Neural crest cell (in vitro differentiated cells): ENCODE data around the gene BRMS1. TPM values are rescaled to one million over a fixed set of nuclear protein-coding genes. Genes with fewer than 3 reads are reported as not detected.
A peak's percentile ranks its signal among the peaks of the same experiment; 100 is the strongest.

Experiments
- DNase-seq: peaks from one replicate; pipeline ENCODE4 v3.0.0; 2021; ENCODE audit warnings: low read depth, mixed read lengths, low spot score
- H3K27ac Mint-ChIP-seq: one replicate; pipeline ENCODE4 v1.8.0; 2021; ENCODE audit warnings: mild to moderate bottlenecking, mixed read lengths; ENCODE audit not compliant: unreplicated experiment
- H3K27me3 Mint-ChIP-seq: 2 replicates; pipeline ENCODE4 v1.8.0; 2021; ENCODE audit warnings: low read depth, mild to moderate bottlenecking, mixed read lengths
- H3K36me3 Mint-ChIP-seq: 2 replicates; pipeline ENCODE4 v1.8.0; 2021; ENCODE audit warnings: low read depth, mild to moderate bottlenecking, mixed read lengths
- H3K4me1 Mint-ChIP-seq: 2 replicates; pipeline ENCODE4 v1.8.0; 2021; ENCODE audit warnings: mixed read lengths
- H3K4me3 Mint-ChIP-seq: one replicate; pipeline ENCODE4 v1.8.0; 2021; ENCODE audit warnings: mild to moderate bottlenecking, mixed read lengths
- H3K9me3 Mint-ChIP-seq: 2 replicates; pipeline ENCODE4 v1.8.0; 2021; ENCODE audit warnings: mixed read lengths
- total RNA-seq: library from RNA; stranded (reverse); gene quantifications from 2 replicates; pipeline ENCODE4 v1.2.1, GENCODE V29; 2021
- TF ChIP-seq, protein P1 (sequence below): fragments of 200-600 bp; sonication (generic); conservative IDR thresholded peaks from 2 replicates; pipeline ENCODE4 v1.5.0; 2021; ENCODE audit warnings: antibody characterized with exemption, mild to moderate bottlenecking

The BRMS1 gene
- total RNA-seq, 1 donor from 2014 or later: 40.2 TPM

DNA sequence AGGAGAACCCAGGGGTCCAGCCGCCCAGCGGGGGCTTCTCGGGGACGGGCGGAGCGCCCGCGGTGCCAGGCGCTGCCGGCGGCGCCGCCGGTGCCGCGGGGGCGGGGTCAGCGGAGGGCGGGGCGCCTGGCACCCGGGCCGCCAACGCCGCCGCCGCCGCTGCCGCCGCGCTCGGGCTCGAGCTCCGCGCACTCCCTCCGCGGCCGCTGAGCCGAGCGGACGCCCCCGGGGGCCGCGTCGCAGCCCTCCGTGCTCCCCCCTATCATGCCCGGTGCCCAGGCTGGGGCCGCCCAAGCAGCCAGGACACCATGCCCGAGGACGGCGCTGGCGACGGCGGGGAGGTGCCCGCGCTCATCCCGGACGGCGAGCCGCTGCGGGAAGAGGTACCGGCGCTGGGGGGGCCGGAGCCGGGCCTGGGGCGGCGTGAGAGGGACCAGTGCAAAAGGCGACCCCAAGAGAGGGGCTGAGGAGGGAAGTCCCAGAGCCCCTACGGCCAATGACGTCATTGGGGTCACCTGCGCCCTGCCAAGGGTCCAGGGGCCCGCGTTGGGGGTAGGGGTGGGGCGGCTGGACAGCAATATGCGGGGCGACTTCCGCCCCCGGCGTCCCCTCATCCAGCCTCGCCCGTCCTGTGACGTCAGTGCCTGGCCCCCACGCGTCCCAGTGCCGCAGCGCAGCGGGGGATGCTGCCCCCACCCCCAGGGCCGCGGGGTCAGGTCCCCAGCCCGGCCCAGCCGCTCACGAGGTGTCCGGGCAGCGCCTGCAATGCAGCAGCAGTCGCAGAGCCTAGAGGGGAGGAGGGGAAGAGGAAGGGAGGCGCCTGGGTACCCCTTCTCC lies 53.0 kb downstream of the BRMS1 start, which contains the start of gene TMEM151A:
TMEM151A (plus strand) TSS at position 189 of the 837 bp plus-strand sequence; CDS start at position 309, 120 bp downstream.
- TF ChIP-seq, protein P1, sequence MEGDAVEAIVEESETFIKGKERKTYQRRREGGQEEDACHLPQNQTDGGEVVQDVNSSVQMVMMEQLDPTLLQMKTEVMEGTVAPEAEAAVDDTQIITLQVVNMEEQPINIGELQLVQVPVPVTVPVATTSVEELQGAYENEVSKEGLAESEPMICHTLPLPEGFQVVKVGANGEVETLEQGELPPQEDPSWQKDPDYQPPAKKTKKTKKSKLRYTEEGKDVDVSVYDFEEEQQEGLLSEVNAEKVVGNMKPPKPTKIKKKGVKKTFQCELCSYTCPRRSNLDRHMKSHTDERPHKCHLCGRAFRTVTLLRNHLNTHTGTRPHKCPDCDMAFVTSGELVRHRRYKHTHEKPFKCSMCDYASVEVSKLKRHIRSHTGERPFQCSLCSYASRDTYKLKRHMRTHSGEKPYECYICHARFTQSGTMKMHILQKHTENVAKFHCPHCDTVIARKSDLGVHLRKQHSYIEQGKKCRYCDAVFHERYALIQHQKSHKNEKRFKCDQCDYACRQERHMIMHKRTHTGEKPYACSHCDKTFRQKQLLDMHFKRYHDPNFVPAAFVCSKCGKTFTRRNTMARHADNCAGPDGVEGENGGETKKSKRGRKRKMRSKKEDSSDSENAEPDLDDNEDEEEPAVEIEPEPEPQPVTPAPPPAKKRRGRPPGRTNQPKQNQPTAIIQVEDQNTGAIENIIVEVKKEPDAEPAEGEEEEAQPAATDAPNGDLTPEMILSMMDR: no peak
- Mint-ChIP-seq H3K27me3 (peaks cover 53% of the 10 kb centered on the region), H3K4me1 (peaks cover 33% of the 10 kb centered on the region), H3K9me3 (no peaks in the 10 kb centered on the region), H3K27ac (no peak within 1 kb of the TSS), H3K4me3 (peak within 1 kb of the TSS; percentile 90), H3K36me3 (no peaks in the 10 kb centered on the region)
- DNase-seq: no peak

DNA sequence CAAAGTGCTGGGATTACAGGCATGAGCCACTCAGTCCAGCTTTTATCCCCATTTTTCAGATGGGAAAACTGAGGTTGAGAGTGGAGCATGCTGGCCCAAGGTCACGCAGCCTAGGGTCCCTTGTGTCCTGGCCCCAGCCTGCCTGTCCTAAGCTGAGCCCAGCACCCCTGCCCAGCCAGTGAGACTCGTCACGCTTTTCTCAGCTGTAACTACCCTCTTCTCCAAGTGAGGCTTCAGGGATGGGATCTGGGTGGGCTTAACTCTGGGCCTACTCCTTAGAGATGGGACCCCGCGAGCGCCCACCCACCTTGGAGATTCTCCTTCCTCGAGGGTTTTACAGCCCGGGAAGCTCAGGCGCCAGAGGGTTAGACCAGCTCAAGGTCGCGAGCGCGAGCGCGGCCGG lies 53.6 kb downstream of the BRMS1 start:
- peaks cover 33% of the 10 kb centered on the region for H3K4me1 Mint-ChIP-seq
- H3K27me3 Mint-ChIP-seq: peaks cover 50% of the 10 kb centered on the region
- H3K4me3 Mint-ChIP-seq: peak overlapping the region; percentile 90
- no peaks in the 10 kb centered on the region for H3K36me3 Mint-ChIP-seq
- no peaks in the 10 kb centered on the region for H3K9me3 Mint-ChIP-seq
- DNase-seq: no peak
- TF ChIP-seq, protein P1: no peak
- no peak overlapping the region for H3K27ac Mint-ChIP-seq

DNA sequence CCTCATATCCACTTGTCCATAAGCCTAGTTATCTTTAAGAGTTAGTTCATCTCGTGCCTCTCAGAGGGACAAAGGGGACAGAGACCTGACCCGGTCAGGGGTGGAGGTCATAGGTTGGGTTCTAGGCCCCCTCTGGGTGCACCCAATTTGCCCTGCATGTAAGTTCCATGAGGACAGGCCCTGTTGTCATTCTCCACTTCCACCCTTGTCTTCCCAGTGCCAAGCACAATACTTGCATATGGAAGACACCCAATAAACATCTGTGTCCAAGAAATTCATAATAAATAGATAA lies 54.6 kb downstream of the BRMS1 start:
- Mint-ChIP-seq H3K9me3 (no peaks in the 10 kb centered on the region), H3K4me3 (peak overlapping the region; percentile 90), H3K27me3 (peaks cover 47% of the 10 kb centered on the region), H3K36me3 (no peaks in the 10 kb centered on the region), H3K27ac (no peak overlapping the region), H3K4me1 (peaks cover 33% of the 10 kb centered on the region)
- no peak for DNase-seq
- TF ChIP-seq, protein P1: no peak

DNA sequence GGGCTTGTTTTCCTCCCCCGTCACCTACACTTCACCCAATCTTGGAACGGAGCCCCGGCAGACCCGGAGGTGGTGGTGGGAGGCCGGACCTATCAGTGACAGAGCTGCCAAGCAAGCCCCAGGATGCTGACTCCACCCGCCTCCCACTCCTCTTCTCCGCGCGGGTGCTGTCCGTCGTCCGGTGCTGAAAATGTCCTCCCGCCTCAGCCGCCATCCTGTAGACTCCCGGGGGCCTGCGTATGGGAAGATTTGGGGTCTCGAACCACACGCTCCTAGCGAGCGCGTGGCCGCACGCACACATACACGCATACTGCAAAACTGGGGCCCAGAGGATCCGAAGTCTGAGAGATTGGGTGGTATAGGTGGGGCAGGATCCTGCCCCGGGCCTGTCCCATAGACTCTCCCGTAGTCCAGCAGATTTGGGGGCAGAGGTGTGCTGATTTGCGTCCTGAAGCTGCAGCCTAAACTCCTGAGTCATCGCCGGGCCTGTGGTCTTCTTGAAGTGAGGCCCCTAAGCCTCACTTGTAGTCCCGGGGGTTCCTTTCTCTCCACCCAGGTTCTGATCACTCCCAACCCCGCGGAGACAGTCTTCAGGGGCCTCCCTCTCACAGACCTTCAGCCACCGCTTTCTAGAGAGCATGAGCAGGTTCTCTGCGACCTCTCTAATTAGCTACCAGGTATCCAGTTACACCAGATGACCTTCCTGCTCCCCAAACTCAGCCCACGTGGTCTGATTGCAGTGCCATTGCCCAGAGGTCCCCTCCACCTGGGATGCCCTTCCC lies 55.2 kb downstream of the BRMS1 start:
- DNase-seq: peak; percentile 76
- Mint-ChIP-seq H3K27me3 (peaks cover 47% of the 10 kb centered on the region), H3K4me1 (peaks cover 33% of the 10 kb centered on the region), H3K27ac (peak overlapping the region; percentile 83), H3K9me3 (no peaks in the 10 kb centered on the region), H3K4me3 (peak overlapping the region; percentile 90), H3K36me3 (no peaks in the 10 kb centered on the region)
- TF ChIP-seq, protein P1: no peak

DNA sequence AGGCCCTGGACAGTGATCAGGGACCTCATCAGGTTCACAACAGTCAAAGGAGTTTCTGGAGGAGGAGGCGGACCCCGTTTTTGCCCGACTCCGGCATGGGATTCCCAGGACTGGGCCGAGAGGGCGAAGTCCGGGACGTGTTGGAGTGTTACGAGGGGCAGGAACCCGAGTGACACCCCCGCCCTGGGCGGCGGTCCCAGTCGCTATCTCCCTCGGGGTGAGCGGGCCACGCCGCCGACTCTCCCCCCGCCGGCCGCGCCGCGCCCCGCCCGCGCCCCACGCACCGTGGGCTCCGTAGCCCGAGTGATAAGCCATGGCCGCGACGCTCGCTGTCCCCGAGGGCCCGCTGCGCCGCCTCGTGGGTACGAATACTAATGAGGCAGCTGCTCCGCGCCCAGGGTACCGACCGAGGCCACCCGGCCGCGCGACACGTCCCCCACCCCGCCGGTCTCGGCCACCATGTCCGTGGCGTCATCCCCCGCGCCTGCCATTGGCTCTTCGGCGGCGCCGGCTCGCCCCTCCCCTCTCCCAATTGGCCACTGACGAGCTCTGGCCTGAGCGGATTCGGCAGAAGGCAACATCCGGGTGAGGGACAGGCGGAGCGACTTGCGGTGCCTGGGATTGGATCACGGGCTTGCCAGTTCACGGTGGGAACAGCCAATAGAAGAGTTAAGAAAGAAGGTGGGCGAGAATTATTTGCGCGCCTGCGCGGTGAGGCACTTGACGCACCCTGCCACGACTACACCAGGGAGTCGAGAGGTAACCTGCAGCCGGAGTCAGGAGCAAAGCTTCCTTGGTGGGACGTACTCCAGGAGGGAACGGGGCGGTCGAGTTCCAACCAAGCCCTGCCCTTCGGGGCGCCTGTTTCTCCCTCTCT lies 56.0 kb downstream of the BRMS1 start, which contains the start of gene YIF1A:
YIF1A (minus strand) TSS at position 473 of the 877 bp plus-strand sequence; CDS start at position 315, 158 bp downstream.
- H3K27ac Mint-ChIP-seq: peak within 1 kb of the TSS; percentile 95
- no peaks in the 10 kb centered on the region for H3K9me3 Mint-ChIP-seq
- TF ChIP-seq, protein P1: no peak
- H3K36me3 Mint-ChIP-seq: no peaks in the 10 kb centered on the region
- H3K4me1 Mint-ChIP-seq: peaks cover 33% of the 10 kb centered on the region
- H3K27me3 Mint-ChIP-seq: peaks cover 43% of the 10 kb centered on the region
- DNase-seq: peak; percentile 95
- H3K4me3 Mint-ChIP-seq: peak within 1 kb of the TSS; percentile 91
